Measurements from ENCODE around the gene MRPL40. TPM values are rescaled to one million over a fixed set of nuclear protein-coding genes. Genes with fewer than 3 reads are reported as not detected.

MRPL40 gene
- total RNA-seq, 1 donor from 2014 or later: 24.4 TPM

GRCh38 chr22:19480173-19480568, 47.8 kb downstream of the MRPL40 start:
- no peak for DNase-seq
- peak overlapping the region; percentile 54 for H3K27ac Mint-ChIP-seq (ENCODE audit: unreplicated experiment)
- H3K36me3 Mint-ChIP-seq (ENCODE audit: unreplicated experiment): no peaks in the 10 kb centered on the region
- H3K27me3 Mint-ChIP-seq (ENCODE audit: unreplicated experiment): peaks cover 2% of the 10 kb centered on the region
- H3K4me1 Mint-ChIP-seq (ENCODE audit: low read depth, unreplicated experiment): peaks cover 8% of the 10 kb centered on the region
- peak overlapping the region; percentile 94 for H3K4me3 Mint-ChIP-seq (ENCODE audit: unreplicated experiment)
- peaks cover 4% of the 10 kb centered on the region for H3K9me3 Mint-ChIP-seq (ENCODE audit: unreplicated experiment)
- TF ChIP-seq CTCF (IDR thresholded peaks at IDR 0.05; ENCODE audit: partially characterized antibody, unreplicated experiment): no peak

GRCh38 chr22:19480789-19481188, 48.4 kb downstream of the MRPL40 start:
- Mint-ChIP-seq H3K27me3 (ENCODE audit: unreplicated experiment) (peaks cover 2% of the 10 kb centered on the region), H3K4me3 (ENCODE audit: unreplicated experiment) (peak overlapping the region; percentile 94), H3K36me3 (ENCODE audit: unreplicated experiment) (no peaks in the 10 kb centered on the region), H3K27ac (ENCODE audit: unreplicated experiment) (no peak overlapping the region), H3K9me3 (ENCODE audit: unreplicated experiment) (peaks cover 4% of the 10 kb centered on the region), H3K4me1 (ENCODE audit: low read depth, unreplicated experiment) (peaks cover 7% of the 10 kb centered on the region)
- TF ChIP-seq CTCF (IDR thresholded peaks at IDR 0.05; ENCODE audit: partially characterized antibody, unreplicated experiment): no peak
- DNase-seq: no peak

GRCh38 chr22:19482297-19482696, 50.0 kb downstream of the MRPL40 start:
- Mint-ChIP-seq H3K27ac (ENCODE audit: unreplicated experiment) (no peak overlapping the region), H3K27me3 (ENCODE audit: unreplicated experiment) (peaks cover 2% of the 10 kb centered on the region), H3K4me1 (ENCODE audit: low read depth, unreplicated experiment) (peaks cover 3% of the 10 kb centered on the region), H3K9me3 (ENCODE audit: unreplicated experiment) (peaks cover 4% of the 10 kb centered on the region), H3K36me3 (ENCODE audit: unreplicated experiment) (no peaks in the 10 kb centered on the region), H3K4me3 (ENCODE audit: unreplicated experiment) (no peak overlapping the region)
- no peak for DNase-seq
- no peak for TF ChIP-seq CTCF (IDR thresholded peaks at IDR 0.05; ENCODE audit: partially characterized antibody, unreplicated experiment)

- no peak overlapping the region for H3K4me3 Mint-ChIP-seq (ENCODE audit: unreplicated experiment)
- H3K27ac Mint-ChIP-seq (ENCODE audit: unreplicated experiment): no peak overlapping the region
- H3K27me3 Mint-ChIP-seq (ENCODE audit: unreplicated experiment): peaks cover 2% of the 10 kb centered on the region
These were observed 51.3 kb downstream of the MRPL40 start for GRCh38 chr22:19483481-19484244.

More at GRCh38 chr22:19483481-19484244, 51.3 kb downstream of the MRPL40 start:
- H3K36me3 Mint-ChIP-seq (ENCODE audit: unreplicated experiment): no peaks in the 10 kb centered on the region
- DNase-seq: no peak
- H3K4me1 Mint-ChIP-seq (ENCODE audit: low read depth, unreplicated experiment): no peaks in the 10 kb centered on the region
- no peak for TF ChIP-seq CTCF (IDR thresholded peaks at IDR 0.05; ENCODE audit: partially characterized antibody, unreplicated experiment)
- H3K9me3 Mint-ChIP-seq (ENCODE audit: unreplicated experiment): peaks cover 4% of the 10 kb centered on the region

Other genes starting within 250 kb of the MRPL40 start
- gene CLTCL1, start 140.8 kb upstream of the MRPL40 start, total RNA-seq (ENCODE audit: unreplicated experiment): 11.8 TPM
- gene HIRA, start 812 bp upstream of the MRPL40 start, total RNA-seq (ENCODE audit: unreplicated experiment): 51.0 TPM
- gene C22orf39, start 15.2 kb downstream of the MRPL40 start, total RNA-seq (ENCODE audit: unreplicated experiment): 47.7 TPM
- 48.0 TPM for gene UFD1, start 46.6 kb downstream of the MRPL40 start, total RNA-seq (ENCODE audit: unreplicated experiment)
- gene CDC45, start 47.4 kb downstream of the MRPL40 start, total RNA-seq (ENCODE audit: unreplicated experiment): 3.5 TPM
- 7.4 TPM for gene CLDN5, start 91.9 kb downstream of the MRPL40 start, total RNA-seq (ENCODE audit: unreplicated experiment)

Data from glutamatergic neuron (in vitro differentiated cells).